Prostate gland (tissue), 2 donors: ENCODE measurements around the gene CGB5.

Source experiments
- CTCF ChIP-seq, 4 experiments: fragments of 200-600 bp in 2 of 4; fragments of 450-650 bp in 2 of 4; sonication (generic) in 2 of 4; IDR thresholded peaks; 1 replicate in 3 of 4; 2 replicates in 1 of 4; pipeline ENCODE4 v1.5.1; 2016 to 2019; ENCODE audit warnings: antibody characterized with exemption in 4 of 4, mild to moderate bottlenecking in 2 of 4, moderate library complexity in 2 of 4
- POLR2A ChIP-seq: fragments of 450-650 bp; IDR thresholded peaks from one replicate; pipeline ENCODE4 v1.6.1; 2016; ENCODE audit warnings: antibody characterized with exemption, mild to moderate bottlenecking

GRCh38 chr19:49006905-49007304 lies 36.7 kb upstream of the CGB5 start:
- no peak for TF ChIP-seq CTCF (IDR thresholded peaks at IDR 0.05)
- no peak for TF ChIP-seq POLR2A
